AG09319 (cell line): ENCODE data around the gene CTNND2.

Experiments
- DNase-seq: peaks from one replicate; pipeline ENCODE4 v3.0.0-alpha.2; 2010; ENCODE audit warnings: low read depth; ENCODE audit errors: extremely low read depth
- CTCF ChIP-seq: IDR thresholded peaks from 2 replicates; pipeline ENCODE4 v1.5.1; 2011; ENCODE audit warnings: low read depth, mild to moderate bottlenecking, inconsistent platforms, low read length, moderate library complexity

Gene CTNND2

GRCh38 chr5:11455505-11455904 lies 448.7 kb downstream of the CTNND2 start:
- no peak for DNase-seq
- no peak for TF ChIP-seq CTCF

GRCh38 chr5:11452852-11453251 lies 451.4 kb downstream of the CTNND2 start:
- no peak for DNase-seq
- no peak for TF ChIP-seq CTCF

- TF ChIP-seq CTCF, result no peak
- no peak for DNase-seq
These were observed 454.3 kb downstream of the CTNND2 start for GRCh38 chr5:11449966-11450365.

DNA sequence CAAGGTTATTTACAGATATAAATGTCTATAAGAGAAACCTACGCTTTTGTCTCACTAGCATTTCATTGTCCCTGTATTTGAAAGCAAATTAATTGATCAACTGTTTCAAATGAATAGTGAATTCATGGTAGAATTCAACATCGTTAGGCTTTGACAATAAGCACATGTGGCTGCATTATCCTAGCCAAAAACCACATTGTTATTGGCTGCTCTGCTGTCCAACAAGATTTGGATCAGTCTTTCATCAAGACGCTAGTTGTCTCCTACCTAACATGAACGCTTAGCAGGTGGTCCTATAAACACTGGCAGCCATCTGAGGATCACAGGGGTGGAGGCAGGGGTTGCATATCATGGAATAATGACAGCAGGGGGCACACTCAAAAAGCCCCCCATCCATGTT lies 455.0 kb downstream of the CTNND2 start:
- no peak for DNase-seq
- no peak for TF ChIP-seq CTCF

- no peak for TF ChIP-seq CTCF
- no peak for DNase-seq
These were observed 460.4 kb downstream of the CTNND2 start for GRCh38 chr5:11443831-11444230.

DNA sequence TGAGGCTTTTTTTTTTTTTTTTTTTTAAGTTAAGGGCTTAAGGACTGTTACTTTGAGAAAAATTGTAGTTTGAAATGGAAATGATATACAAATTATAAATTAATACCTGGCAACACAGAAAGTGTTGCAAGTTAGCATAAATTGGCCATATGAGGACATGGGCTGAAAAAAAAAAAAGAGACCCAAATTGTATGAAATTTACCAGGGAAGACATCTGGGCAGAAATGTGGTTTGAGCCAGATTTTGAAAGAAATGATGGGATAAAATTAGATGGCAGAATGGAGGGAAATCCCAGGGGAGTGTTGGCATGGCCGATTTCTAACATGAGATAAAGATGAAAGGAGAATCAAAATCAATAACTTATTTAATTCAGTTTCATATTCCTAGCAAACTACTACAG lies 472.1 kb downstream of the CTNND2 start:
- no peak for DNase-seq
- no peak for TF ChIP-seq CTCF

DNA sequence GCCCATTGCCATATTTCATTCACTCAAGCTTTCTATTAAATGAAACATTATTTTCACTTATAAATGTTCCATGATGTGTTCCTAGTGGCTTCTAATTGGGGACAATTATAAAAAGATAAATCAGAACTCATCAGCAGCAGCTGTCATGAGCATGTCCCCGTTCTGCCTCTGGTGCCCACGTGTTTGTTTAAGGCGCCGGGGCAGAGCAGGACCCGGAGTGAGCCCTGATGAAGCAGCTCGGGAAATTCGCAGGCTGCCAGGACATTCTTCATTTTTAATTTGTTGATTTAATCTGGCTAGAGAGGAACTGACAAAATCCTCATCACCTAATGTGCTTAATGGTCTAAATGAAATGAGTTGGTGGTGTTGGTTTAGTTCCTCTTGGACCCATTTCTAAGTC lies 475.0 kb downstream of the CTNND2 start:
- no peak for TF ChIP-seq CTCF
- DNase-seq, result no peak

DNA sequence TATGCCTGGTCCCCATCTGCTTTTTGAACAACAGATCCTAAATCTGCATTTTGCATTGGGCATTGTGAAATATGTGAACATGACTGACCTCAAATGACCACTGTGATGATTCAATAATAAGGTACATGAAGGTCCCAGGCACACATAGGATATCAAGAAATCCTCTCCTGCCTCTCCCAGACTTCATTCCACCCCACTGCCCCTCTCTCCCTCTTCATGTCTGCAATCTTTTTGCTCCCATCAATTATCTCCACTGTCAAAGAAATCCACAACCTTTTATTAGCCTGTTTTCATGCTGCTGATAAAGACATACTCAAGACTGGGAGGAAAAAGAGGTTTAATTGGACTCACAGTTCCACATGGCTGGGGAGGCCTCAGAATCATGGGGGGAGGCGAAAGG lies 476.7 kb downstream of the CTNND2 start:
- DNase-seq, result no peak
- TF ChIP-seq CTCF, result no peak
